GM12801 (cell line): ENCODE results near the gene PLPP4.

Source experiments
- CTCF ChIP-seq: IDR thresholded peaks from one replicate; pipeline ENCODE4 v1.5.1; 2011; ENCODE audit warnings: control low read depth; ENCODE audit not compliant: insufficient read length; ENCODE audit errors: extremely low read depth

PLPP4 gene

GRCh38 chr10:120423431-120424197, 33.4 kb upstream of the PLPP4 start:
- TF ChIP-seq CTCF: no peak

- TF ChIP-seq CTCF: no peak
Observed at GRCh38 chr10:120424198-120424464, 32.9 kb upstream of the PLPP4 start.

GRCh38 chr10:120426306-120426705, 30.7 kb upstream of the PLPP4 start:
- no peak for TF ChIP-seq CTCF

- TF ChIP-seq CTCF: no peak
Observed at GRCh38 chr10:120428754-120429153, 28.3 kb upstream of the PLPP4 start.

- no peak for TF ChIP-seq CTCF
Observed at GRCh38 chr10:120429395-120429794, 27.6 kb upstream of the PLPP4 start.

GRCh38 chr10:120431251-120431651, 25.8 kb upstream of the PLPP4 start:
- TF ChIP-seq CTCF: no peak

DNA sequence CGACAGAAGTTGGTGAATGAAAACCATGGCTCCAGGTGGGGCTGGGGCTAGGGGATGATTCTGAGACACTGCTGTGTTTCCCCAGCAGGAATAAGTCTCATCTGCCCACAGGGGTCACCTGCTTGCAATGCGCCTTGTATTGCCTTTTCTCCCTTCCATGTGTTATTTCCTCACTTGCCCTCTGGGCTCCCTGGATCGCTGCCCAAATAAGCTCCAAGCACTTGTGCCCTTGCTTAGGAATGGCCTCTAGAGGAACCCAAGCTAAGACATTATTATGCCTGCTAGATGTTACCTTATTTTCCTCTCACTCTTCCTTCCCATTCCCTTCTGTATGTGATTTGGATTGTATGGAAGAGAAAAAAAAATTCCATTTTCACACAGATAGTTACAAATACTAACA, 24.8 kb upstream of the PLPP4 start:
- no peak for TF ChIP-seq CTCF
